Astrocyte of the spinal cord (primary cell): Measurements from ENCODE around the gene EWSR1.

Experiments used
- DNase-seq: peaks from one replicate; pipeline ENCODE4 v3.0.0; 2011; ENCODE audit warnings: low read depth, low spot score
- H3K4me3 ChIP-seq: 2 replicates; pipeline ENCODE4 v1.5.1; 2011; ENCODE audit warnings: low read depth, mild to moderate bottlenecking, low read length, moderate library complexity
- in situ Hi-C: cut with HindIII; loops from 2 replicates; pipeline ENCODE4 v1.10.0; 2017; ENCODE audit warnings: low sequenced_read_pairs
- TF ChIP-seq, protein P1 (sequence below): IDR thresholded peaks from 2 replicates; pipeline ENCODE4 v1.5.1; 2012; ENCODE audit warnings: low read depth, mild to moderate bottlenecking, low read length, inconsistent platforms

Gene EWSR1

DNA sequence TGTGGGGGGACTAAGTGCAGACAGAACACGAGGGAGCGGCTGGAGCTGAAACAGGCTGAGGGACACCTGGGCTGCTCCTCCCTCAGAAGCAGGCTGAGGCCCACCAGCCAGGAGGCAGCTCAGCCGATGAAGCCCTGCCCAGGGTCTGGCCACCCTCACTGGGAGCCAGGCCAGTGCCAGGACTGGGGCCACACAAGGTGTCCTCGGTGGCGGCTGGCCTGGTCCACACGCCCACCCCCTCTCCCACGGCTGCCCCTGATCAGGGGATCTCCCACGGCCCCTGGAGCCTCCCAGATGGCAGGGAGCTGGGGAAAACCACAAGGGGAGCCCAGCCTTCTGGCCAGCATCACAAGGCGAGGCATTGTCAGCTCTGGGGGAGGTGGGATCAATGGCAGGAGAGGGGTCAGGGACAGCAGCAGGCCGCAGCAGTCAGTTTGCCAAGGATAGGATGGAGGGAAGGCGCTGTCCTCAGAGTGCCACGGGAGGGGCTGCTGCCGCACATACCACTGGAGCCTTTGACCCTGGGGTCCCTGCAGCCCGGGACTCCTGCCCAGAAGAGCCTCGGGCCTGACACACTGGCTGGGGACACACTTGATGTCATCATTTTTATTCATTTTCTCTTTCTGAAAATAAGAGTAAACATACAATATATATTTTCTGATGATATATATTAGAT is 59.2 kb downstream of the EWSR1 start:
- no peak overlapping the region for H3K4me3 ChIP-seq
- in situ Hi-C loops, result no loop called here
- TF ChIP-seq, protein P1, sequence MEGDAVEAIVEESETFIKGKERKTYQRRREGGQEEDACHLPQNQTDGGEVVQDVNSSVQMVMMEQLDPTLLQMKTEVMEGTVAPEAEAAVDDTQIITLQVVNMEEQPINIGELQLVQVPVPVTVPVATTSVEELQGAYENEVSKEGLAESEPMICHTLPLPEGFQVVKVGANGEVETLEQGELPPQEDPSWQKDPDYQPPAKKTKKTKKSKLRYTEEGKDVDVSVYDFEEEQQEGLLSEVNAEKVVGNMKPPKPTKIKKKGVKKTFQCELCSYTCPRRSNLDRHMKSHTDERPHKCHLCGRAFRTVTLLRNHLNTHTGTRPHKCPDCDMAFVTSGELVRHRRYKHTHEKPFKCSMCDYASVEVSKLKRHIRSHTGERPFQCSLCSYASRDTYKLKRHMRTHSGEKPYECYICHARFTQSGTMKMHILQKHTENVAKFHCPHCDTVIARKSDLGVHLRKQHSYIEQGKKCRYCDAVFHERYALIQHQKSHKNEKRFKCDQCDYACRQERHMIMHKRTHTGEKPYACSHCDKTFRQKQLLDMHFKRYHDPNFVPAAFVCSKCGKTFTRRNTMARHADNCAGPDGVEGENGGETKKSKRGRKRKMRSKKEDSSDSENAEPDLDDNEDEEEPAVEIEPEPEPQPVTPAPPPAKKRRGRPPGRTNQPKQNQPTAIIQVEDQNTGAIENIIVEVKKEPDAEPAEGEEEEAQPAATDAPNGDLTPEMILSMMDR, result no peak
- DNase-seq, result no peak

DNA sequence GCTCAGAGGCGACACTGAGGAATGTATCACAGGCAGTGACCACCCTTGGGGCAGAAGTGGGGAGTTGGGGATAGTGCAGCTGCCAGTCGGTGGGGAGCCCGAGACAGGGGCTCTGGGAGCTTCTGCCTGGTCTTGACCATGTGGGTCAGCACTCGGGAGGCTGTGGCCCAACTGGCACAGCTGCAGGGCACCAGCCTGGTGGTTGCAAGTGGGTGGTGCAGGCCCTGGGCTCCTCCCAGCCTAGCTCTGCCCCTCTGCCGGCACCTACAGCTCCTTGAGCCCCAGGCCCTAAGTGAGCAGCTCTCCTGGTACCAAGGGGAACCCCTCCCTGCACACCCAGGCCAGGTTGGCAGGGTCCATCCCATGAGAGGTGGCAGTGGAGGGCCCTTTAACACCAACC is 60.0 kb downstream of the EWSR1 start:
- TF ChIP-seq, protein P1, result peak; percentile 36
- in situ Hi-C loops, result no loop called here
- DNase-seq, result no peak
- H3K4me3 ChIP-seq, result no peak overlapping the region

DNA sequence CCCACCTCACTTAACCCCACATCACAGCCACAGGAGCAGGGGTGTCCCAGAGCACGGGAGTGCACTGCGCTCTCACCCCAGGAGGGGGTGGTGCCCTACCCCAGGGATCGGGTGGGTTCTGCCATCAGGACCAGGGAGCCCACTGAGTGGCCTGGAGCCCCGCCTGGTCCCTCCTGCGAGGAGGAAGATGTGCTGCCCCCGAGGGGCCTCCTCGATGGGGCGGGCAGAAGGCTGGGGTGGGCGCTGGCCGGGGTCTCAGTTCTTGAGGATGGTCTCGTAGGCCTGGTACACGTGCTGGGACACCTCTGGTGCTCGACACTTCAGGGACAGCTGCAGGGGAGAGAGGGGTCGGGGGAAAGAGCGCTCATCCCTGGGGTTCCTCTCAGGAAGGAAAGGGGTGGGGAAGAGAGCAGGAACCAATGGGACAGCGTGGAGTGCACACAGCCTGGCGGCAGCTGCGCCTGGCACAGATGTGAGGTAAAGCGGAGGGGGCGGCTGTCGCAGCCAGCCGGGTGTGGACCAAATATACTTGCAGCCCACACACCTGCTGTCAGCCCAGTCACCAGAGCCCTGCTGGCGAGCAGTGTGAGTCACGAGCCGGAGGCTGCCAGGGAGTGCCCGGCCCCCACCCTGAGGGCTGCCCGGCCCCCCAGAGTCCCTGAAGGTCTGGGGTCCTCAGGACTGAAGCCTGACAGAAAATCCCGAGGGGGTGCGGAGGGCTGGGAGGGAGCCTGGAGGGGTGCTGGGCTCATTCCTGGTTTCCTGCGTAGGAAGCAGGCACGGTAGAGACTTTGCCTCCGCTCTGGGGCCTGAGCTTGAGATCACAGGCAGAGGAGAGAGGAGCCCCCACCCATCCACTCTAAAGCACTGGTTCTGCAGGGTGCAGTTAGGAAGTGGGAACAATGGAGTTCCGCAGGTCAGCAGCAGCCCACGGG is 60.8 kb downstream of the EWSR1 start:
- in situ Hi-C loops, result no loop called here
- H3K4me3 ChIP-seq, result no peak overlapping the region
- no peak for DNase-seq
- TF ChIP-seq, protein P1, result no peak

DNA sequence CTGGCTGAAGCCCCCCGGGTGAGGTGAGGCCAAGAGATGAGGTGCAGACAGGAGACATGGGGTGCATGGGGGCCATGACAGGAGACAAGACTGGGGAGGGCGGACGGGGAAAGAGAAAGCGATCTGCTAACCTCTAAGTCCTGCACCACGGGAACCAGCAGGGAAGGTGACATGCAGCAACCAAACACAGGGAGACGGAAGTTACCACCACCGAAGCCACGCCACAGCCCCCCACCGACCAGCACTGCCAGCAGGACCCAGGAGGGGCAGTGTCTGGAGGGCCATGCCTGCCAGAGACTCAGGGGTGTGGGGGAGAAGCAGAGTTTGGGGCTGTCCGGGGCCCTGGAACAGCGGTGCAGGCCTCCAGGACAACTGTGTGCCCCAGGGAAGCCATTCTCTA is 61.5 kb downstream of the EWSR1 start:
- TF ChIP-seq, protein P1, result no peak
- no peak for DNase-seq
- no peak overlapping the region for H3K4me3 ChIP-seq
- in situ Hi-C loops, result no loop called here

DNA sequence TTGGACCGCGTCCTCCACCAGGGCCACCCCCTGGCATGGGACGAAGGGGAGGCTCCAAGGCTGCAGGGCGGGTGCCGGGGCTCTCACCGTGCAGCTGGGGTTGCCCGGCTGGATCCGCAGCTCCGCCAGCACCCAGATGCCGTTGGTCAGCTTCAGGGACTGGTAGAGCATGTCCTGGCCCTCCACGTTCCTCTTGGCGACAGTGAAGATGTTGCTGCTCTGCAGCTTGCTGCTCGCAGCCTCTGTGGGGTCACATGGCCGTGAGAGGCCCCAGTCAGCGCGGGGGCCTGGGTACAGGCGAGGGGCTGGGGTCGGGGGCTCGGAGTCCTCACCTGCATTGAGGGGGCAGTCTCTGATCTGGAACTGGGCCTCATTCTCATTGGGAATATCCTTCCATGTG is 62.2 kb downstream of the EWSR1 start:
- H3K4me3 ChIP-seq, result no peak overlapping the region
- TF ChIP-seq, protein P1, result no peak
- DNase-seq, result no peak
- in situ Hi-C loops, result no loop called here

DNA sequence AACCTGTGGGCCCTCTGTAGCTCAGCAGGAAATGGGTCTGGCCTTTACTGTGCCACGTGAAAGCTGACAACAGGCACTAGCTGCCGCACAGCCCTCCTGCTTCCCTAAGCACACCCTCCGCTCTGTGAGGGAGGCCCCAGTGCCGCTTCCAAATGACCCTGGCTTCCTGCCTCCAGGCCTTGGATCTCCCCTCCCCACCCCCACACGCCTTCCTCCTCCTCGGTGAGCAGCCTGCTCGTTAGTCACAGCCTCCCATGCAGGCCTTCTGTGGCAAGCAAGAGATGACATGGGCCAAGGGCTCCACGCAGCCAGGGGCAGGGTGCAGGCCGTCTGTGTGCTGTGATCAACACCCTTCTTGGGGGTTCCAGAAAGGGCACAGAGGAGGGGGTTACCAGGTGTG is 62.7 kb downstream of the EWSR1 start:
- H3K4me3 ChIP-seq, result no peak overlapping the region
- TF ChIP-seq, protein P1, result no peak
- in situ Hi-C loops, result no loop called here
- peak; percentile 77 for DNase-seq
